Measurements from ENCODE around the gene MATN1.

GRCh38 chr1:30686236-30686935 is 37.0 kb downstream of the MATN1 start:
- TF ChIP-seq CTCF (IDR thresholded peaks at IDR 0.05 in 2 of 3, conservative IDR thresholded peaks at IDR 0.05 in 1 of 3; ENCODE audit: borderline replicate concordance in 1 of 3, insufficient read depth in 1 of 3, low read depth in 2 of 3, low read length in 2 of 3) (no peak), REST (IDR thresholded peaks at IDR 0.05; ENCODE audit: low read depth) (no peak), EZH2 (IDR thresholded peaks at IDR 0.05) (no peak), RAD21 (IDR thresholded peaks at IDR 0.05; ENCODE audit: low read depth) (no peak)
